ENCODE data around the gene RNF103.
"Not testable (repeated sequence)": the region's sequence is repeated elsewhere in the genome, so short reads cannot be mapped to it uniquely, and the experiment has no call there.

The RNF103 gene

GRCh38 chr2:86623494-86624266 is at the start of gene RNF103:
TSS of gene RNF103 (minus strand) at chr2:86623865. CDS start at chr2:86622886, 979 bp downstream.
- peak; percentile 93 for DNase-seq (ENCODE audit: low spot score)

DNA sequence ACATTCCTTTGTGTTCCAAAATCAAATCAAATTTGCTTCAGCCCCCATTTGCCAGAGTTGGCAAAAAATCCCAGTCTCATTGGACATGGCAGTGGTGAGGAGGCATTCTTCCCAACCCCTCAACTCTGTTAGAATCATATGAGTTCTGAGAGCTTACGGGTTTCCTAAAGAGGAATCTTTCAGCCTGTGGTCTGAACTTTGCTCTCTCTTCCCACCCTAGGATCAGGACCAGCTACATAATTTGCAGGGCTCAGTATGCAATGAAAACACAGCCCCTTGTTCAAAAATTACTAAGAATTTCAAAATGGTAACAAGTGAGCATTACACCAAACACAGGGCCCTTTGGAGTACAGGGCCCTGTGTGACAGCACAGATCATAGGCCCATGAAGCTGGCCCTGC is 49.3 kb upstream of the RNF103 start:
- DNase-seq (ENCODE audit: low spot score): no peak

GRCh38 chr2:86672027-86672545 is 48.4 kb upstream of the RNF103 start:
- no peak for DNase-seq (ENCODE audit: low spot score)

DNA sequence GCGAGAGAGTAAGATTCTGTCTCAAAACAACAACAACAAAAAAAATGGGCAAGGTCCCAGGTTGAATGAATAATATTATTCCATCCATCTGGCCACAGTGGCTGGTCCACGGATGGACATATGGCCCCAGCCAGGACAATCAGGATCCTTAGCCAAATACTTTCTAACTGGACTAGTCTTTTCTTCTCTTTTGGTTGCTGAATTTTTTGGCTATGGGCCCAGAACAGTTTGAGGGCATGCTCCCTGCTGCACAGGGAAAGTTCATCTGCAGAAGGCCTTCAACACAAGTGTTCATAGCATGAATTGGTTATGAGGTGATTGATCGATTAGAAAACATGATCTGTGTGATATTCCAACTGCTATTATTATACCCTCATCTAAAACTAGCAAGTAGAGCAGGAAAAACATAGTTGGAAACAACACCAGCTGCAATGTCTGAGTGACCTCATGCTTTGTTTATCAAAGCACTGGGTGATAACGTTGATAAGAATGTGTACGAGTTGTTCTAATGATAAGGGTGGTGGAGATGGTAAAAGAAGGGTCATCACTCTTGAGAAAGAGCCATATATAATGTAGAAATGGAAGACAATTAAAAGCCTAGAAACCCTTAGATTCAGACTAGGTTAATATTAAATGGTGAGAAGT is 47.8 kb upstream of the RNF103 start:
- no peak for DNase-seq (ENCODE audit: low spot score)

- DNase-seq (ENCODE audit: low spot score): not testable (repeated sequence)
Observed at GRCh38 chr2:86669323-86669722, 45.7 kb upstream of the RNF103 start.

- DNase-seq (ENCODE audit: low spot score): peak; percentile 37
Observed at GRCh38 chr2:86661333-86661732, 37.7 kb upstream of the RNF103 start.

GRCh38 chr2:86650188-86650587 is 26.5 kb upstream of the RNF103 start:
- no peak for DNase-seq (ENCODE audit: low spot score)

GRCh38 chr2:86649119-86649947 is 25.7 kb upstream of the RNF103 start:
- no peak for DNase-seq (ENCODE audit: low spot score)

GRCh38 chr2:86648681-86649080 is 25.0 kb upstream of the RNF103 start:
- no peak for DNase-seq (ENCODE audit: low spot score)

DNA sequence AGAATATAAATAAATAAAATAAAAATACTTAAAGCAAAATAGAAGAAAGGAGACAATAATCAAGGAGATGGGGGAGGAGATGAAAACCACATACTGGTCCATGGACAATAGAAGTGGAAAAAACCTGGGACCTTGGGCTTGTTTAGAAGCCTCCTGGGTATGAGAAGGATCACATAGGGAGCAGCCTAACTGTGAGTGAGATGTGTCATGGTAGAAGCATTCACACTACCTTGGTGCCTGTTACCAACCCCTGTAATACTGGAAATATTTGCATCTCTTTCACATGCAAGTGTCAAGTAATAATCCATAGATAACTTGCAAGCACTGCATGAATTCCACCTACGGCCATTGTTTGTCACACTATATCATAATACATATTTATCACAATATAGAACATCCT is 23.2 kb upstream of the RNF103 start:
- DNase-seq (ENCODE audit: low spot score): no peak

DNA sequence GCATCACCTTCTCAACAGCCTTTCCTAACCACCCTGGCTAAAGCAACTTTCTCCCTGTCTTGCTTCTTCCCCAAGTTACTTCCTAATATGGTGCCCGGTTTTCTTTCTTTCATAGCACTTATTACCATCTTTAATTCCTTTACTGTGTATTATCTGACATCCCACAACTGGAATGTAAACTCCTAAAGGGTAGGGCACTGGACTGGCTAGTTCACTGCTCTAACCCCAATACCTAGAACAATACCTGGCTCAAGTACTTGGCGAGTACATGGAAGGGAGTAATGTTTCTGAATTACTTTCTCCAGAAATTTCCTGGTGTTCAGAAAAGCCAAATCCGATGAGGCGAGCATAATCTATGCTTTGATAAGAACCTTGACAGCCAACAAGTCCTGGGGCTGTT is 22.7 kb upstream of the RNF103 start:
- no peak for DNase-seq (ENCODE audit: low spot score)

DNA sequence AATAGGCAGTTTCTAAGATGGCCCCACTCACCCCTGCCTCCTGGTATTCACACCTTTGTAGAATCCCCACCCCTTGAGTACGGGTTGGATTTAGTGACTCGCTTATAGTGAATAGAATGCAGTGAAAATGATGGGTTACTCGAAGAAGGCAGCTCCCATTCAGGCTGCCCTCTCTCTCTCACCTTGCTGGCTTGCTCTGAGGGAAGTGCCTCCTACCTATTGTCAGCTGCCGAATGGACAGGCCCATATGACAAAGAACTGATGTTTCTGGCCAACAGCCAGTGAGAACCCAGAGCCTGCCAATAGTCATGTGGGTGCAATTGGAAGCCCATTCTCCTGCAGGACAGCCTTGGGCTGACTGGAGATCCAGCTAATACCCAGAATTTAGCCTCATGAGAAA is 22.1 kb upstream of the RNF103 start:
- DNase-seq (ENCODE audit: low spot score): no peak

GRCh38 chr2:86638712-86639111 is 15.0 kb upstream of the RNF103 start:
- no peak for DNase-seq (ENCODE audit: low spot score)

DNA sequence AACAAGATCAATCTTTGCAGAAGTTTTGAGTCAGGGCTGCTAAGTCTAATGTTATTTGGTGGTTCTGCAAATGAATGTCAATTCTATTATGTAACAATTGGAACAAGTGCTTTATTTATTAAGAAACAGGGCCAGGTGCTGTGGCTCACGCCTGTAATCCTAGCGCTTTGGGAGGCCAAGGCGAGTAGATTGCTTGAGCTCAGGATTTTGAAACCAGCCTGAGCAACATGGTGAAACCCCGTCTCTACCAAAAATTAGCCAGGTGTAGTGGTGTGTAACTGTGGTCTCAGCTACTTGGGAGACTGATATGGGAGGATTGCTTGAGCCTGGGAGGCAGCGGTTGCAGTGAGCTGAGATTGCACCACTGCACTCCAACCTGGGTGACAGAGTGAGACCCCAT is 13.2 kb upstream of the RNF103 start:
- no peak for DNase-seq (ENCODE audit: low spot score)

DNA sequence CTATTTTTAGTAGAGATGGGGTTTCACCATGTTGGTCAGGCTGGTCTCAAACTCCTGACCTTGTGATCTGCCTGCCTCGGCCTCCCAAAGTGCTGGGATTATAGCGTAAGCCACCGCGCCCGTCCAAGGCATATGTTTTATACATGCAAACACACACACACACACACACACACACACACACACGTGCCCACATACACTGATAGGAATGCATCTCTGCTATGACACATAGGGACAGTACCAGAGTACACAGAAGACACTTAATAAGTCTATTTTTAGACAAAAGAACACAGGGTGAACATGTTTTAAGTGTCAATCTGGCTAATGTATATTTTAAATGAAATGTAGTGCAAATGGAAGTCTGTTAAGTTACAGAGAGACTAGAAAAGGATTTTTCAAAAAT is 10.7 kb upstream of the RNF103 start:
- no peak for DNase-seq (ENCODE audit: low spot score)

DNA sequence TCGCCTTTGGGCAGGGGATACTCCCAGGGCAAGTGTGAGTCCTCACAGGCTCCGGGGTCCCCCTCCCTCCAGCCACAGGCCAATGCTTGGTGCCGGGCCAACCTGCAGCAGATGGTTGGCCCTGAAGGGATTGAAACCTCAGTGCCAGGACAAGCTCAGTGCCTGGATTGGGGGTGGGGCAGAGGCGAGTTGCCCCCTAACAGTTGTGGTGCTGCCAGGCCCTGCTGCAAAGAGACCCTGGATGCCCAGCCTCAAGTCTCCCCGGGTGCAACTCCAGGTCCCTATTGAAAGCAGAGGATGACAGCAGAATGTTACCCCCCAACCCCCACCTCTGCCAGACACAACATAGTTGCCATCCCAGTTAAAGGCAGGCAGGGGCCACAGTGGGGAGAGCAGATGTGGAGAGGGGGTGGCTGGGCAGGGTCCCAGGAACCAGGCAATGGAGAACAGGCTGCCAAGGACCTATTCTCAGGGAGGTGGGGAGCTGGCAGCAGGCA is 9.5 kb upstream of the RNF103 start:
- no peak for DNase-seq (ENCODE audit: low spot score)

DNA sequence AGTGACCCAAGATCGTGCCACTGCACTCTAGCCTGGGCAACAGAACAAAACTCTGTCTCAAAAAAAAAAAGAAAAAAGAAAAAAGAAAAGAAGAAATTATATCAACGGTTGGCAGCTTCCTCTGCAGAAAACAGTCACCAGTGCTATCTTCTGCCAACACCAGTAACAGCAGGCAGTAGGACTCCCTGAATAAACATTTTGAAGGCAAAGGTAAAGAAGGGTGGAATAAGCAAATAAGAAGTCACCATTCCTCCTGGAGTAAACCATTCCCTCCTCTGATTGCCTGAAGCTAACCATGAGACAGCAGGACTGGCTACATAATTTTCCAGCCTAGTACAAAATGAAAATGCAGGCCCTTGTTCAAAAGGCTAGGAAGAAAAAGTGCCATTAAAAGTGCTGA is 9.0 kb upstream of the RNF103 start:
- no peak for DNase-seq (ENCODE audit: low spot score)

DNA sequence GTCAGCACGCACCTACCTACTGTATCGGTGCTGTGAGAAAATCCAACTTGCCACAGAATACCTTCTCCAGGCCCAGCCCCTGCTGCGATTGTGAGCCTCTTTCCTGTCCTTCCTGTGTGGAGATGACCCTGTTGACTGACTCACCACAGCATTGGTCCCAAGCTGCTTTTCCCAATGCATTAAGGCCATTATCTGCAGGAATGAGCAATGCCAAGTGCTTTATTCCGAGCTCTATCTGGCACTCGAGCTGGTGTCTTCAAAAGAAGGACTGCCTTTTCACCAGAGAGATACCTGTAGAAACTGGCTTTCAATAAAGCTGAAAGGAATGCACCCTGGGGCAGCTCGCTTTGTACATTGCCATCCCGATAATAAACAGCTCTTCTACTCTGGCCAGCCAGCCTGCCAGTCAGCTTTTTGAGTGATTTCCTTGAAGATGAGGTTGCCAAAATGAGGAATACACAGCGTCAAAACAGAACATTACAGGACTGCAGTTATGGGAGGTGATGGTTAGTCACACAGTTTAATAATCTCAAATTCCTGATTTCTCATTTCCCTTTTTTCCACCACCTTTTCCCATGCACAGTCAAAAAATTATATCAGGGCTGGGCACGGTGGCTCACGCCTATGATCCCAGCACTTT is 8.3 kb upstream of the RNF103 start:
- DNase-seq (ENCODE audit: low spot score): no peak

GRCh38 chr2:86628091-86628522 is 4.4 kb upstream of the RNF103 start:
- no peak for DNase-seq (ENCODE audit: low spot score)

DNA sequence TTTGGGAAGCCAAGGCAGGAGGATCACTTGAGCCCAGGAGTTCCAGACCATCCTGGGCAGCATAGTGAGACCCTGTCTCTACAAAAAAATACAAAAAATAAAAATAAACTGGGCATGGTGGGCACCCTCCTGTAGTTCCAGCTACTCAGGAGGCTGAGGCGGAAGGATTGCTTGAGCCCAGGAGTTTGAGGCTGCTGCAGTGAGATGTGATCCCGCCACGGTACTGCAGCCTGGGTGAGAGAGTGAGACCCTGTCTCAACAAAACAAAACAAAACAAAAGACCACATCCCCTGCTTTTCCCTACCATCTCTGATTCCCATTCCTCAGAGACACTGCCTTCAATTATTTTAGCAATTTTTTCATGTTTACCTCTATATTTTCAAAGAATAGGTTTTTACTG is 3.9 kb upstream of the RNF103 start:
- no peak for DNase-seq (ENCODE audit: low spot score)

- no peak for DNase-seq (ENCODE audit: low spot score)
Observed at GRCh38 chr2:86625096-86625495, 1.4 kb upstream of the RNF103 start.

- no peak for DNase-seq (ENCODE audit: low spot score)
Observed at GRCh38 chr2:86624267-86624547, 542 bp upstream of the RNF103 start.

Data from NAMALWA (cell line).